ENCODE results near the gene MACROH2A2.

MACROH2A2 gene

GRCh38 chr10:70051848-70052247, 798 bp upstream of the MACROH2A2 start:
- no peak overlapping the region for H3K27ac ChIP-seq
- no peaks in the 10 kb centered on the region for H3K9me3 ChIP-seq
- H3K36me3 ChIP-seq = no peaks in the 10 kb centered on the region
- no peak overlapping the region for H3K4me3 ChIP-seq (ENCODE audit: low read depth in 1 of 2, low read length in 1 of 2)
- peaks cover 10 to 20% of the 10 kb centered on the region in 2 experiments for H3K4me1 ChIP-seq (ENCODE audit: control insufficient read depth in 1 of 2, insufficient read depth in 1 of 2, low read depth in 1 of 2, low read length in 1 of 2)
- H3K27me3 ChIP-seq = peaks cover 83% of the 10 kb centered on the region
- TF ChIP-seq, protein P1, sequence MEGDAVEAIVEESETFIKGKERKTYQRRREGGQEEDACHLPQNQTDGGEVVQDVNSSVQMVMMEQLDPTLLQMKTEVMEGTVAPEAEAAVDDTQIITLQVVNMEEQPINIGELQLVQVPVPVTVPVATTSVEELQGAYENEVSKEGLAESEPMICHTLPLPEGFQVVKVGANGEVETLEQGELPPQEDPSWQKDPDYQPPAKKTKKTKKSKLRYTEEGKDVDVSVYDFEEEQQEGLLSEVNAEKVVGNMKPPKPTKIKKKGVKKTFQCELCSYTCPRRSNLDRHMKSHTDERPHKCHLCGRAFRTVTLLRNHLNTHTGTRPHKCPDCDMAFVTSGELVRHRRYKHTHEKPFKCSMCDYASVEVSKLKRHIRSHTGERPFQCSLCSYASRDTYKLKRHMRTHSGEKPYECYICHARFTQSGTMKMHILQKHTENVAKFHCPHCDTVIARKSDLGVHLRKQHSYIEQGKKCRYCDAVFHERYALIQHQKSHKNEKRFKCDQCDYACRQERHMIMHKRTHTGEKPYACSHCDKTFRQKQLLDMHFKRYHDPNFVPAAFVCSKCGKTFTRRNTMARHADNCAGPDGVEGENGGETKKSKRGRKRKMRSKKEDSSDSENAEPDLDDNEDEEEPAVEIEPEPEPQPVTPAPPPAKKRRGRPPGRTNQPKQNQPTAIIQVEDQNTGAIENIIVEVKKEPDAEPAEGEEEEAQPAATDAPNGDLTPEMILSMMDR (IDR thresholded peaks at IDR 0.05) = no peak

DNA sequence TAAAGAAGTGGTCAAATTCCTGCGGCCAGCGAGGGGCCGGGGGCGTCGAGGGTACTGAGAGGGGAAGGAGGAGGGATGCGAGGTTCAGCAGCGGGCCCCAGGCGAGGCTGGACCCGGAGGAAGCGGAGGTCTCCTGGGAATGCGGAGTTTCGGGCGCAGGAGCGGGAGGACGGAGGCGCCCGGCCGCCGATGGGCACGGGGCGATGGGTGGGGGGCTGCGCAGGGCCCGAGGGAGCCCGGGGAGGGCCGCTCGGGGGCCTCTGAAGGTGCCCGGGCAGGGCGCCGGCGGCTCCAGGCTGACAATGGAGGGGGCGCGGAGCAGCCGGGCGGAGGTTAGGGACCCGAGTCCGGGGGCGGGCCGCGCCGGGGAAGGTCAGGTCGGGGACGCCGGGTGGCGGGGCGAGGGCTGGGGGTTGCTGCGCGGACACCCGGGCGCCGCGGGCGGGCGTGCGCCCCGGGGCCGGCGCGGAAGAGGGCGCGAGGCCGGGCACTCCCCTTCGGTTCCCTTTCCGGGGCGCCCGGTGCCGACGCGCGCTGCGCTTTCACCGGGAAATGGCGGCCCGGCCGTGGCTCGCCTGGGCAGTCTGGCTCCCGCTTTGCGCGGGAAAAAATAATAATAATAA, 683 bp downstream of the MACROH2A2 start:
- Histone ChIP-seq H3K4me1 (ENCODE audit: control insufficient read depth in 1 of 2, insufficient read depth in 1 of 2, low read depth in 1 of 2, low read length in 1 of 2) (peaks cover 10 to 20% of the 10 kb centered on the region in 2 experiments), H3K27ac (no peak overlapping the region), H3K4me3 (ENCODE audit: low read depth in 1 of 2, low read length in 1 of 2) (peak overlapping the region in 1 of 2 experiments; percentile 55), H3K9me3 (no peaks in the 10 kb centered on the region), H3K36me3 (no peaks in the 10 kb centered on the region), H3K27me3 (peaks cover 81% of the 10 kb centered on the region)
- TF ChIP-seq, protein P1 (IDR thresholded peaks at IDR 0.05) = no peak

DNA sequence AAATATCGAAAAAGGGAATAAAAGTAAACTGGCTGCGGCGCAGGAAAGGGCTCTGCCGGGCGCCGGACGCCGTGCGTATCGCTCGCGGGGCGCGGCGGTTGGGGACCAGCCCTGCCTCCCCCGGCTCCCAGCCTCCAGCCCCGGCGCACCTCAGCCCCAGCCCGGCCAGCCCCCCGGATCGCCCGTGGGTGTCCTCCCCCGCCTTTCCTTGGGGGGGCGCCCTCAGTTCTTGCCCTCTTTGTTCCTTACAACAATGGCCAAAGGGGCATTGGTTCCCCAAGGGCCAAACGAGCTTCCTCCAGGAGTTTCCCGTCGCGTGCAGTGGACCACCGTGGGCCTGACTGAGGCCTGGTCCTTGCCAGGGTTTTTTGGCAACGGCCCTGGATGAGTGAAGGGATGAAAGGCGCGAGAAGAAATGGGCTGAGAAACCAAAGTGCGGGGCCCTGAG, 1.2 kb downstream of the MACROH2A2 start:
- Histone ChIP-seq H3K4me1 (ENCODE audit: control insufficient read depth in 1 of 2, insufficient read depth in 1 of 2, low read depth in 1 of 2, low read length in 1 of 2) (peaks cover 10 to 20% of the 10 kb centered on the region in 2 experiments), H3K9me3 (no peaks in the 10 kb centered on the region), H3K4me3 (ENCODE audit: low read depth in 1 of 2, low read length in 1 of 2) (peak overlapping the region in 1 of 2 experiments; percentile 46), H3K27me3 (peaks cover 76% of the 10 kb centered on the region), H3K27ac (no peak overlapping the region), H3K36me3 (no peaks in the 10 kb centered on the region)
- TF ChIP-seq, protein P1 (IDR thresholded peaks at IDR 0.05) = no peak

- Histone ChIP-seq H3K36me3 (no peaks in the 10 kb centered on the region), H3K9me3 (no peaks in the 10 kb centered on the region), H3K4me1 (ENCODE audit: control insufficient read depth in 1 of 2, insufficient read depth in 1 of 2, low read depth in 1 of 2, low read length in 1 of 2) (peaks cover 10 to 20% of the 10 kb centered on the region in 2 experiments), H3K27me3 (peaks cover 65% of the 10 kb centered on the region), H3K27ac (no peak overlapping the region), H3K4me3 (ENCODE audit: low read depth in 1 of 2, low read length in 1 of 2) (no peak overlapping the region)
- TF ChIP-seq, protein P1 (IDR thresholded peaks at IDR 0.05) = no peak
Measured at GRCh38 chr10:70054902-70055301, 2.3 kb downstream of the MACROH2A2 start.

- Histone ChIP-seq H3K4me3 (ENCODE audit: low read depth in 1 of 2, low read length in 1 of 2) (no peak overlapping the region), H3K27ac (no peak overlapping the region), H3K9me3 (no peaks in the 10 kb centered on the region), H3K4me1 (ENCODE audit: control insufficient read depth in 1 of 2, insufficient read depth in 1 of 2, low read depth in 1 of 2, low read length in 1 of 2) (peaks cover 10 to 20% of the 10 kb centered on the region in 2 experiments), H3K36me3 (no peaks in the 10 kb centered on the region), H3K27me3 (peaks cover 59% of the 10 kb centered on the region)
- TF ChIP-seq, protein P1 (IDR thresholded peaks at IDR 0.05) = no peak
Measured at GRCh38 chr10:70055550-70055949, 2.9 kb downstream of the MACROH2A2 start.

Data from neutrophil (primary cell).